Measurements from ENCODE around the gene TTPAL. TPM values are rescaled to one million over a fixed set of nuclear protein-coding genes. Genes with fewer than 3 reads are reported as not detected.

TTPAL gene
- total RNA-seq, 1 experiment from 2014 or later = 14.1 TPM

- H3K9me3 ChIP-seq (replicated peaks) = no peaks in the 10 kb centered on the region
- peaks cover 46% of the 10 kb centered on the region for H3K36me3 ChIP-seq
- DNase-seq = no peak
- H3K27ac ChIP-seq = no peak overlapping the region
- H3K4me1 ChIP-seq = no peaks in the 10 kb centered on the region
- no peaks in the 10 kb centered on the region for H3K27me3 ChIP-seq
- no peak overlapping the region for H3K4me3 ChIP-seq
Measured at GRCh38 chr20:44494681-44495080, 19.0 kb downstream of the TTPAL start.

- Histone ChIP-seq H3K4me1 (no peaks in the 10 kb centered on the region), H3K9me3 (replicated peaks) (no peaks in the 10 kb centered on the region), H3K27me3 (no peaks in the 10 kb centered on the region), H3K27ac (no peak overlapping the region), H3K4me3 (no peak overlapping the region), H3K36me3 (peaks cover 43% of the 10 kb centered on the region)
- DNase-seq = no peak
Measured at GRCh38 chr20:44495257-44495656, 19.6 kb downstream of the TTPAL start.

- Histone ChIP-seq H3K4me3 (no peak overlapping the region), H3K27me3 (no peaks in the 10 kb centered on the region), H3K27ac (no peak overlapping the region), H3K9me3 (replicated peaks) (no peaks in the 10 kb centered on the region), H3K36me3 (peaks cover 45% of the 10 kb centered on the region), H3K4me1 (no peaks in the 10 kb centered on the region)
- no peak for DNase-seq
Measured at GRCh38 chr20:44495802-44496481, 20.3 kb downstream of the TTPAL start.

DNA sequence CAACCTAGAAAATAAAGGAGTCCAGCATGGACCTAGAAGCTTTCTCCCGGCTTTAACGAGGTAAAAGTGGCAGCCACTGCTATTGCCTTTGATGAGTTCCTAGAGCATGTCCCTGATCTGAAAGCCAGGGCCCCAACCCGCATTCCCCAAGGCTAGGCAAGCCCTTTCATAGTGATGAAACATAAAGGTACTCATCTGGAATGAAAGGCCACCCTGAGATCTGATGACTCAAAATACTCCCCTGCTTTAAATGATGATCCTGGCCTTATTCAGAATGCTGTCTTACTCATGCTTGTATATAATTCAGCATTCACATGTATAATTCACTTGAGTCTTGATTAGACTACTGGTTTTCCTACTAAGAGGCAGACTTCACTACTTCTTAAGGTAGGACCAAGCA lies 21.3 kb downstream of the TTPAL start:
- Histone ChIP-seq H3K36me3 (peaks cover 54% of the 10 kb centered on the region), H3K27me3 (no peaks in the 10 kb centered on the region), H3K4me1 (no peaks in the 10 kb centered on the region), H3K4me3 (no peak overlapping the region), H3K9me3 (replicated peaks) (no peaks in the 10 kb centered on the region), H3K27ac (no peak overlapping the region)
- no peak for DNase-seq

DNA sequence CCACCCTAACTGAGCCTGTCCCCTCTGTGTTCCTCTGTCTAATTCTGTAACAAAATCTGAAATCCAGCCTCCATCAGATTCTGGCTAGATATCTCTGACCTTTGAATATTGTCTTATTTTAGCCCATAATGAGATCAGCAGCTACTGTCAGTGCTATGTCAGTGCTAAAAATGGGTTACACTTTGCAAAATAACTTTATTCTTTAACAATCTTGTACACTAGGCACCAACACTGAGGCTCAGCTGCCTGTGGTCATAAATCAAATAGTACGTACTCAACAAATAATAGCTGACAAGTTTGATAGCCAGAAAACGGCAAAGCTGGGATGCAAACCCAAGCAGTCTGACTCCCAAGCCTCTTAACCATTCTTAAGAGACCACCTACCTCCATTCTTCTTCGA lies 22.1 kb downstream of the TTPAL start:
- H3K4me1 ChIP-seq = no peaks in the 10 kb centered on the region
- no peak overlapping the region for H3K27ac ChIP-seq
- DNase-seq = no peak
- no peaks in the 10 kb centered on the region for H3K27me3 ChIP-seq
- no peak overlapping the region for H3K4me3 ChIP-seq
- peaks cover 57% of the 10 kb centered on the region for H3K36me3 ChIP-seq
- H3K9me3 ChIP-seq (replicated peaks) = no peaks in the 10 kb centered on the region

DNA sequence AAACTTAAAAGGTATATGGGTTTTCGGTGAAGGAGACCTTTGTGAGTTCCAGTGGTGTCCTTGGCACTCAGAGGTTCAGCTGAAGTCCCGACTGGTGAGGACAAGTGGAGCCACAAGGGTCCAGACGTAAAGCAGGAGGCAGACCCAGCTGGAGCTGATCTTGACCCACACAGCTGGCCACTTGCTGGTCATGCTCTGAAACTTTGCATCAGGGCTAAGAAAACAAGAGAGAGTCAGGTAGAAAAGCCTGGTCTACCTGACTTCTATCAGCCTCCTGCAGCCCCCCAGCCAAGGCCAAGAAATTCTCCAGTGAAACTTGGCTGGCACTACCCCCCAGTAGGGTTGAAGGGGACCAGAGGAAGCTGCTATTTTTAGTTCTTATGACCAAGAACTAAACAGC lies 24.5 kb downstream of the TTPAL start:
- Histone ChIP-seq H3K9me3 (replicated peaks) (no peaks in the 10 kb centered on the region), H3K4me3 (no peak overlapping the region), H3K27ac (no peak overlapping the region), H3K4me1 (no peaks in the 10 kb centered on the region), H3K36me3 (peaks cover 56% of the 10 kb centered on the region), H3K27me3 (no peaks in the 10 kb centered on the region)
- no peak for DNase-seq

DNA sequence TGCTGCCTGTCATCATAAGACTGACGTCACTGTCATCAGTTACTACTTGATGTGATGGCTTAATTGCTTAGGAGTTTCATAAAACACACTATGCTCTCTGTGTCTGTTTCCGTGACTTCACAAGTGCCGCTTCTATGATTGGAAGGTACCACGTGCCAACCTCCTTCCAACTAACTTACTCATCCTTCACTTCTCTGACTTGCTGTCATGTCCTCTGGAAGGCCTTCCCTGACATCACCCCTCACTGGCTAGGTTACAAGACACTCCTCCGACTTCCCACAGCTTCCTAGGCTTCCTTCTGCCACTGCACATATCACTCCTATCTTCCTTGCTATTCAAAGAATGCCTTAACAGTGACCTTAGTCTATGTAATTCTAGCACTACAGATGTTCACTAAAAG lies 25.8 kb downstream of the TTPAL start:
- Histone ChIP-seq H3K27me3 (no peaks in the 10 kb centered on the region), H3K27ac (no peak overlapping the region), H3K9me3 (replicated peaks) (no peaks in the 10 kb centered on the region), H3K4me1 (no peaks in the 10 kb centered on the region), H3K36me3 (peaks cover 53% of the 10 kb centered on the region), H3K4me3 (no peak overlapping the region)
- no peak for DNase-seq

- Histone ChIP-seq H3K27me3 (no peaks in the 10 kb centered on the region), H3K4me1 (no peaks in the 10 kb centered on the region), H3K27ac (no peak overlapping the region), H3K4me3 (no peak overlapping the region), H3K36me3 (peaks cover 55% of the 10 kb centered on the region), H3K9me3 (replicated peaks) (no peaks in the 10 kb centered on the region)
- no peak for DNase-seq
Measured at GRCh38 chr20:44502968-44503367, 27.3 kb downstream of the TTPAL start.

DNA sequence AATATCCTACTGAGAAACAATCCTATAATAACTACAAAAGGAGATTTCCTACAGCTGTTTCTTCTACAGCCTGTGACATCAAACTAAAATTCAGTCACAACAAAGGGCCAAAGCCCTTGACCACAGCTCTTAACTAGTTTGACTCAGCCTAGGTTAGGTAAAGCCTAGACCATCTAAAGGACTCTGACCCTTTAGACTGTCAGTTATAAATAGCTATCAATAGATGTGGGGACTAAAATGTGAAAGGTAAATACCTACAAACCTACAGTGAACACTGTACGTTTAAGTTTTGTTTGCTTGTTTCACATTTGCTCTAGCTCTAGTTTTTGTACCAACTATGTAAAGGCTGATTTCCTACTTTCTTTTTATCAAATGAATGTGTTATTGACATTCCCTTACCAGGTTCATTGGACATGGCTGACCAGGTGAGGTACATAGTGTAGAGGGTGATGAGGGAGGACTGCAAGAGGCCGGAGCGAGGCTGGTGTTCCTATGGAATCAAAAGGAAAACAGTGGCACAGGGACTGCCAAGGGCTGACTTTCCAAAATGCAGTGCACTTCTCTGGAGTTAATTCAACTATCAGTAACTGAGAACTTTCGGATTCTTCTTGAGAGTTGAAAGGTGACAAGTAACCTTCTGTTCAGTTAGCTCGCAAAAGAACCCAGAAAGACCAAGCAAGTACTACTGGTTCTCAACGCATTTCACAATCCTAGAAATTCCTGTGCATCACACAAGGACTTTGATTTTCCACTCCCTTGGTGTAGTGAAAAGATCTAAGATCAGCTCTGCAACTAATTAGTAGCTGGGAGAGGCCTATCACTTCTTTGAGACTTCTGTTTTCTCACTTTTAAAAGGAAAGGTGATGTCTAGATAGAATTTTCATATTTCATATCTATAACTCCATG lies 29.0 kb downstream of the TTPAL start:
- Histone ChIP-seq H3K27me3 (no peaks in the 10 kb centered on the region), H3K9me3 (replicated peaks) (no peaks in the 10 kb centered on the region), H3K36me3 (peaks cover 68% of the 10 kb centered on the region), H3K4me3 (no peak overlapping the region), H3K27ac (no peak overlapping the region), H3K4me1 (no peaks in the 10 kb centered on the region)
- no peak for DNase-seq

DNA sequence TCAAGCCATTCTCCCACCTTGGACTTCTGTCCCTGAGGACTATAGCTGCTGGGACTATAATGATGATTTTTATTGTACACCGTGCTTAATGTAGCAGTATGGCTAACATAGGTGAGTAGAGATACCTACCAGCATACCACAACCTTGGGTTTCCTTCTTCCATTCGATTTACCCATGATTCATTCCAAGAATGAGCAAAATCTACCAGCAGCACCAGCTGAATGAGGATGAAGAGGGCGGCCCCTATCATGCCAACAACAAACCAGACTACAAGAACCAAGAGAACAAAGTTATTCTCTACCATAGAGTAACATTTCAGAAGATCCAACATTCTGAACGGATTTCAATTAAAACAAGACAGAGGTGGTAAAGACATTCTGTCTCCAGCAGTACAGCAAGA lies 34.1 kb downstream of the TTPAL start:
- H3K9me3 ChIP-seq (replicated peaks) = no peaks in the 10 kb centered on the region
- no peak overlapping the region for H3K4me3 ChIP-seq
- no peaks in the 10 kb centered on the region for H3K27me3 ChIP-seq
- H3K4me1 ChIP-seq = no peaks in the 10 kb centered on the region
- H3K36me3 ChIP-seq = peaks cover 29% of the 10 kb centered on the region
- no peak for DNase-seq
- no peak overlapping the region for H3K27ac ChIP-seq

GRCh38 chr20:44513871-44514270 lies 38.2 kb downstream of the TTPAL start:
- Histone ChIP-seq H3K4me1 (no peaks in the 10 kb centered on the region), H3K36me3 (peaks cover 11% of the 10 kb centered on the region), H3K27ac (no peak overlapping the region), H3K27me3 (no peaks in the 10 kb centered on the region), H3K9me3 (replicated peaks) (no peaks in the 10 kb centered on the region), H3K4me3 (no peak overlapping the region)
- no peak for DNase-seq

- no peaks in the 10 kb centered on the region for H3K9me3 ChIP-seq (replicated peaks)
- no peaks in the 10 kb centered on the region for H3K27me3 ChIP-seq
- no peaks in the 10 kb centered on the region for H3K36me3 ChIP-seq
- H3K4me3 ChIP-seq = no peak overlapping the region
- peak; percentile 13 to 21 for DNase-seq
- no peaks in the 10 kb centered on the region for H3K4me1 ChIP-seq
- no peak overlapping the region for H3K27ac ChIP-seq
Measured at GRCh38 chr20:44516491-44516890, 40.8 kb downstream of the TTPAL start.

- H3K36me3 ChIP-seq = no peaks in the 10 kb centered on the region
- H3K9me3 ChIP-seq (replicated peaks) = no peaks in the 10 kb centered on the region
- no peak overlapping the region for H3K27ac ChIP-seq
- no peaks in the 10 kb centered on the region for H3K4me1 ChIP-seq
- H3K27me3 ChIP-seq = no peaks in the 10 kb centered on the region
- no peak for DNase-seq
- H3K4me3 ChIP-seq = no peak overlapping the region
Measured at GRCh38 chr20:44517454-44517853, 41.8 kb downstream of the TTPAL start.

- Histone ChIP-seq H3K9me3 (replicated peaks) (no peaks in the 10 kb centered on the region), H3K27me3 (no peaks in the 10 kb centered on the region), H3K36me3 (no peaks in the 10 kb centered on the region), H3K27ac (no peak overlapping the region), H3K4me3 (no peak overlapping the region), H3K4me1 (no peaks in the 10 kb centered on the region)
- no peak for DNase-seq
Measured at GRCh38 chr20:44518248-44518647, 42.6 kb downstream of the TTPAL start.

DNA sequence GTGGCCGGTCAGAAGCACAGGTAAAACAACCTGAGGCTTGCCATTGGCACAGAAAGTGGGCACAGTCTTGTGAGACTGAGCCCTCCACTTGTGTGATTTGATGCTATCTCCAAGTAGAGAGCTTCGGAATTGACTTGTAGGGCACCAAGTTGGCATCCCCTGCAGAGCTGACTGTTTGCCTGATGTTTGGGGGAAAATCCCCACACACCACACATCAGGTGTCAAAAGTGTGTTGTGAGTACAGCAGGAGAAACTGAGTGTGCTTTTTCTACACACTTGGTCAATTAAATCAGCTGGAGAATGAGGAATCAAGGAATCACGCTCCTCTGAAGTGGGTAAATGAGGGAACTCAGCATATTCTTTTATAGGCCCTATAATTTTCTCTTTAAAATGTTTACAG lies 45.2 kb downstream of the TTPAL start:
- no peaks in the 10 kb centered on the region for H3K36me3 ChIP-seq
- H3K4me3 ChIP-seq = peak overlapping the region; percentile 78
- no peaks in the 10 kb centered on the region for H3K27me3 ChIP-seq
- DNase-seq = no peak
- H3K9me3 ChIP-seq (replicated peaks) = no peaks in the 10 kb centered on the region
- H3K27ac ChIP-seq = no peak overlapping the region
- H3K4me1 ChIP-seq = no peaks in the 10 kb centered on the region
